ENCODE data around the gene CD2BP2. TPM values are rescaled to one million over a fixed set of nuclear protein-coding genes. Genes with fewer than 3 reads are reported as not detected.
"Not testable (repeated sequence)": the region's sequence is repeated elsewhere in the genome, so short reads cannot be mapped to it uniquely, and the experiment has no call there.

CD2BP2 gene
- total RNA-seq, 1 donor from 2014 or later, result 107 TPM

GRCh38 chr16:30342751-30343490 lies 12.2 kb downstream of the CD2BP2 start:
- no peak overlapping the region for H3K4me3 ChIP-seq (ENCODE audit: low read depth, low read length)
- no peaks in the 10 kb centered on the region for H3K36me3 ChIP-seq (ENCODE audit: control insufficient read depth, insufficient read depth, low read length)
- no peaks in the 10 kb centered on the region for H3K27me3 ChIP-seq (ENCODE audit: control insufficient read depth, insufficient read depth, low read length)
- TF ChIP-seq CTCF (IDR thresholded peaks at IDR 0.05; ENCODE audit: insufficient read depth, low read length, poor library complexity, severe bottlenecking), result no peak
- DNase-seq (ENCODE audit: low read depth), result no peak

GRCh38 chr16:30341971-30342370 lies 13.1 kb downstream of the CD2BP2 start:
- H3K27me3 ChIP-seq (ENCODE audit: control insufficient read depth, insufficient read depth, low read length); H3K36me3 ChIP-seq (ENCODE audit: control insufficient read depth, insufficient read depth, low read length); DNase-seq (ENCODE audit: low read depth); H3K4me3 ChIP-seq (ENCODE audit: low read depth, low read length): not testable (repeated sequence)

- Histone ChIP-seq H3K36me3 (ENCODE audit: control insufficient read depth, insufficient read depth, low read length) (no peaks in the 10 kb centered on the region), H3K4me3 (ENCODE audit: low read depth, low read length) (no peak overlapping the region), H3K27me3 (ENCODE audit: control insufficient read depth, insufficient read depth, low read length) (no peaks in the 10 kb centered on the region)
- no peak for TF ChIP-seq CTCF (IDR thresholded peaks at IDR 0.05; ENCODE audit: insufficient read depth, low read length, poor library complexity, severe bottlenecking)
- no peak for DNase-seq (ENCODE audit: low read depth)
Measured at GRCh38 chr16:30340621-30341020, 14.5 kb downstream of the CD2BP2 start.

- H3K27me3 ChIP-seq (ENCODE audit: control insufficient read depth, insufficient read depth, low read length); DNase-seq (ENCODE audit: low read depth); H3K36me3 ChIP-seq (ENCODE audit: control insufficient read depth, insufficient read depth, low read length); H3K4me3 ChIP-seq (ENCODE audit: low read depth, low read length): not testable (repeated sequence)
Measured at GRCh38 chr16:30338715-30339114, 16.4 kb downstream of the CD2BP2 start.

- DNase-seq (ENCODE audit: low read depth); H3K4me3 ChIP-seq (ENCODE audit: low read depth, low read length); H3K27me3 ChIP-seq (ENCODE audit: control insufficient read depth, insufficient read depth, low read length); H3K36me3 ChIP-seq (ENCODE audit: control insufficient read depth, insufficient read depth, low read length): not testable (repeated sequence)
Measured at GRCh38 chr16:30337964-30338357, 17.1 kb downstream of the CD2BP2 start.

GRCh38 chr16:30335598-30336474 lies 19.3 kb downstream of the CD2BP2 start:
- Histone ChIP-seq H3K27me3 (ENCODE audit: control insufficient read depth, insufficient read depth, low read length) (no peaks in the 10 kb centered on the region), H3K36me3 (ENCODE audit: control insufficient read depth, insufficient read depth, low read length) (no peaks in the 10 kb centered on the region), H3K4me3 (ENCODE audit: low read depth, low read length) (peak overlapping the region; percentile 34)
- peak; percentile 14 for DNase-seq (ENCODE audit: low read depth)
- TF ChIP-seq CTCF (IDR thresholded peaks at IDR 0.05; ENCODE audit: insufficient read depth, low read length, poor library complexity, severe bottlenecking), result no peak

- DNase-seq (ENCODE audit: low read depth), result peak; percentile 21
- peak overlapping the region; percentile 87 for H3K4me3 ChIP-seq (ENCODE audit: low read depth, low read length)
- H3K27me3 ChIP-seq (ENCODE audit: control insufficient read depth, insufficient read depth, low read length); H3K36me3 ChIP-seq (ENCODE audit: control insufficient read depth, insufficient read depth, low read length): not testable (repeated sequence)
Measured at GRCh38 chr16:30335028-30335597, 20.0 kb downstream of the CD2BP2 start.

- H3K27me3 ChIP-seq (ENCODE audit: control insufficient read depth, insufficient read depth, low read length); H3K36me3 ChIP-seq (ENCODE audit: control insufficient read depth, insufficient read depth, low read length): not testable (repeated sequence)
- DNase-seq (ENCODE audit: low read depth), result peak; percentile 14
- peak overlapping the region; percentile 87 for H3K4me3 ChIP-seq (ENCODE audit: low read depth, low read length)
Measured at GRCh38 chr16:30334473-30334989, 20.6 kb downstream of the CD2BP2 start.

GRCh38 chr16:30324220-30324619 lies 30.9 kb downstream of the CD2BP2 start:
- not testable (repeated sequence) for H3K4me3 ChIP-seq (ENCODE audit: low read depth, low read length); H3K27me3 ChIP-seq (ENCODE audit: control insufficient read depth, insufficient read depth, low read length); DNase-seq (ENCODE audit: low read depth); H3K36me3 ChIP-seq (ENCODE audit: control insufficient read depth, insufficient read depth, low read length)

GRCh38 chr16:30318647-30319046 lies 36.5 kb downstream of the CD2BP2 start:
- not testable (repeated sequence) for H3K27me3 ChIP-seq (ENCODE audit: control insufficient read depth, insufficient read depth, low read length); H3K4me3 ChIP-seq (ENCODE audit: low read depth, low read length); H3K36me3 ChIP-seq (ENCODE audit: control insufficient read depth, insufficient read depth, low read length); DNase-seq (ENCODE audit: low read depth)

GRCh38 chr16:30310937-30311336 lies 44.2 kb downstream of the CD2BP2 start:
- not testable (repeated sequence) for H3K27me3 ChIP-seq (ENCODE audit: control insufficient read depth, insufficient read depth, low read length); H3K4me3 ChIP-seq (ENCODE audit: low read depth, low read length); DNase-seq (ENCODE audit: low read depth); H3K36me3 ChIP-seq (ENCODE audit: control insufficient read depth, insufficient read depth, low read length)
